Heart left ventricle (tissue), 16 donors: ENCODE data around the gene PLB1. TPM values are rescaled to one million over a fixed set of nuclear protein-coding genes. Genes with fewer than 3 reads are reported as not detected.

Source experiments
- ATAC-seq, 4 donors: fragments of 200-7000 bp; cut with Tn5 transposase; one replicate each; pipeline ENCODE4 v1.9.1; 2020 to 2022; ENCODE audit warnings: moderate library complexity in 4 of 4, mild to moderate bottlenecking in 3 of 4, moderate number of reproducible peaks in 1 of 4
- DNase-seq, 5 donors: peaks; one replicate each; pipeline ENCODE4 v3.0.0-alpha.2; 2020
- H3K27ac ChIP-seq, 12 donors: fragments of 200-600 bp; sonication (generic) in 4 of 12; one replicate each; pipeline versions ENCODE4 v1.5.0 to v1.8.0; 2016 to 2022; ENCODE audit warnings: mild to moderate bottlenecking in 2 of 12
- H3K27me3 ChIP-seq, 9 donors: fragments of 200-600 bp; sonication (generic) in 2 of 9; one replicate each; pipeline versions ENCODE4 v1.5.1 to v1.8.0; 2016 to 2022; ENCODE audit warnings: mild to moderate bottlenecking in 3 of 9
- H3K36me3 ChIP-seq, 9 donors: fragments of 200-600 bp; sonication (generic) in 2 of 9; one replicate each; pipeline versions ENCODE4 v1.5.0 to v1.8.0; 2018 to 2022; ENCODE audit warnings: mild to moderate bottlenecking in 2 of 9
- H3K4me1 ChIP-seq, 12 donors: fragments of 200-600 bp; sonication (generic) in 4 of 12; one replicate each; pipeline versions ENCODE4 v1.5.0 to v1.8.0; 2016 to 2022; ENCODE audit warnings: mild to moderate bottlenecking in 3 of 12
- H3K4me3 ChIP-seq, 12 donors: fragments of 200-600 bp; sonication (generic) in 4 of 12; one replicate each; pipeline versions ENCODE4 v1.5.0 to v1.8.0; 2017 to 2022; ENCODE audit warnings: mild to moderate bottlenecking in 9 of 12, moderate library complexity in 4 of 12
- H3K9me3 ChIP-seq, 12 donors: fragments of 200-600 bp; sonication (generic) in 4 of 12; one replicate each; pipeline versions ENCODE4 v1.5.0 to v1.8.0; 2016 to 2022; ENCODE audit warnings: mild to moderate bottlenecking in 1 of 12
- CTCF ChIP-seq, 12 donors: fragments of 200-600 bp; sonication (generic) in 4 of 12; IDR thresholded peaks; one replicate each; pipeline versions ENCODE4 v1.5.0 to v1.8.0; 2018 to 2022; ENCODE audit warnings: antibody characterized with exemption in 12 of 12, mild to moderate bottlenecking in 5 of 12
- POLR2A ChIP-seq, 2 donors: fragments of 450-650 bp; IDR thresholded peaks; one replicate each; pipeline ENCODE4 v1.6.1; 2017; ENCODE audit warnings: antibody characterized with exemption in 2 of 2, mild to moderate bottlenecking in 2 of 2, moderate library complexity in 2 of 2
- WGBS, 4 donors: extraction: QIAGEN DNeasy Blood & Tissue Kit in 2 of 4; methylation state at CpG; one replicate each; pipeline versions ENCODE4 v1.1.5 to v1.1.7; 2013 to 2018; 5-methylcytosine and 5-hydroxymethylcytosine counted together
- intact Hi-C, 10 donors: fragments of 100-400 bp; cut with DNase I; formaldehyde crosslinking; loops; one replicate each; pipeline versions ENCODE4 v1.11.1 to v1.14.2; 2022
- polyA plus RNA-seq, 2 donors: library from polyadenylated mRNA; stranded (reverse); fragments of 200-250 nt; gene quantifications; one replicate each; pipeline ENCODE4 v1.2.3, GENCODE V29; 2013
- total RNA-seq, 9 donors: library from RNA; depleted of rRNA in 2 of 9; stranded (reverse); fragments of >200 nt in 2 of 9; fragmentation: NEBNext Ultra II Directional in 3 of 9; extraction: Animal tissue kit (Norgen Biotek cat#: 25700) in 3 of 9; gene quantifications; one replicate each; pipeline versions ENCODE4 v1.1.0 to v1.2.4, GENCODE V29; 2016 to 2023
- donor health status: ischemic (EF 13 %, LVEDD 7.1; RV severe dilation, severe dysfunction).
- donor health status: healthy with polysubstance abuse.
- donor health status: DM: no; HTN: yes; CAD: no.
- donor health status: DM: no; HTN: no; CAD: no.
- donor health status: ischemic (EF 25% LVEDD 6.9; RV normal size, moderate dysfunction).
- donor health status: ischemic (EF 25% LVEDD 5.7; RV mildly dilated, moderate dysfunction).
- donor health status: healthy.
- donor health status: DM: yes; HTN: yes; CAD: no.
- donor health status: ischemic (EF 35%, LVEDD 5.7; RV mildly dilated, moderate dysfunction).
- donor health status: nonischemic (EF 11% LVEDD 7.7; RV severe dilation, severe dysfunction).
- donor health status: DM: yes; HTN: yes; CAD: no.
- donor health status: PGD.
- donor health status: ischemic (EF 29% LVEDD 5.4; RV normal size, mild dysfunction).
- donor health status: nonischemic (EF 23%, LVEDD 6.1; RV moderate dilation, normal function).

PLB1 gene
- total and polyA plus RNA-seq, 11 donors = 0.35 to 5.5 (median 1.3) TPM

GRCh38 chr2:28544922-28545589 is 49.2 kb downstream of the PLB1 start:
- Histone ChIP-seq H3K27me3 (no peaks in the 10 kb centered on the region), H3K27ac (no peak overlapping the region), H3K4me1 (peaks cover 0 to 16% (median 0%) of the 10 kb centered on the region in 12 donors), H3K9me3 (no peaks in the 10 kb centered on the region), H3K4me3 (no peak overlapping the region), H3K36me3 (no peaks in the 10 kb centered on the region)
- ATAC-seq (peak in 2 of 4 donors; percentile 25 to 61), DNase-seq (no peak)
- 73 to 86% (median 77%) methylated on average over 12 to 18 of the region's 18 CpGs for WGBS, 4 donors
- TF ChIP-seq CTCF (IDR thresholded peaks at IDR 0.05) (no peak), POLR2A (IDR thresholded peaks at IDR 0.05) (no peak)
- intact Hi-C loops = no loop called here

- TF ChIP-seq POLR2A (IDR thresholded peaks at IDR 0.05) (no peak), CTCF (IDR thresholded peaks at IDR 0.05) (no peak)
- no peak overlapping the region for H3K27ac ChIP-seq
- DNase-seq (no peak), ATAC-seq (peak in 1 of 4 donors; percentile 25)
- no peak overlapping the region for H3K4me3 ChIP-seq
- no peaks in the 10 kb centered on the region for H3K27me3 ChIP-seq
- WGBS, 4 donors = 87 to 94% (median 92%) methylated on average over 8 to 9 of the region's 9 CpGs
- intact Hi-C loops = no loop called here
- H3K9me3 ChIP-seq = no peaks in the 10 kb centered on the region
- H3K36me3 ChIP-seq = no peaks in the 10 kb centered on the region
- peaks cover 0 to 16% (median 0%) of the 10 kb centered on the region in 12 donors for H3K4me1 ChIP-seq
These were observed 49.8 kb downstream of the PLB1 start for GRCh38 chr2:28545590-28546200.

- H3K27ac ChIP-seq = no peak overlapping the region
- no peak overlapping the region for H3K4me3 ChIP-seq
- intact Hi-C loops = no loop called here
- no peak for TF ChIP-seq POLR2A (IDR thresholded peaks at IDR 0.05)
- no peak for TF ChIP-seq CTCF (IDR thresholded peaks at IDR 0.05)
- no peak for DNase-seq
- H3K27me3 ChIP-seq = no peaks in the 10 kb centered on the region
- H3K9me3 ChIP-seq = no peaks in the 10 kb centered on the region
- no peaks in the 10 kb centered on the region for H3K36me3 ChIP-seq
- no peak for ATAC-seq
- 52 to 59% (median 56%) methylated on average over 7 of the region's 7 CpGs for WGBS, 4 donors
- H3K4me1 ChIP-seq = peaks cover 0 to 16% (median 0%) of the 10 kb centered on the region in 12 donors
These were observed 50.4 kb downstream of the PLB1 start for GRCh38 chr2:28546242-28546641.

- H3K4me3 ChIP-seq = no peak overlapping the region
These were observed 51.5 kb downstream of the PLB1 start for GRCh38 chr2:28547223-28547860.

More at GRCh38 chr2:28547223-28547860, 51.5 kb downstream of the PLB1 start:
- no peak overlapping the region for H3K27ac ChIP-seq
- peaks cover 0 to 16% (median 0%) of the 10 kb centered on the region in 12 donors for H3K4me1 ChIP-seq
- no peaks in the 10 kb centered on the region for H3K9me3 ChIP-seq
- intact Hi-C loops = no loop called here
- H3K36me3 ChIP-seq = no peaks in the 10 kb centered on the region
- WGBS, 4 donors = 81 to 88% (median 84%) methylated on average over 7 of the region's 7 CpGs
- ATAC-seq (no peak), DNase-seq (no peak)
- no peaks in the 10 kb centered on the region for H3K27me3 ChIP-seq
- no peak for TF ChIP-seq POLR2A (IDR thresholded peaks at IDR 0.05)
